Glutamatergic neuron (in vitro differentiated cells): Measurements from ENCODE around the gene KRTAP20-3. TPM values are rescaled to one million over a fixed set of nuclear protein-coding genes. Genes with fewer than 3 reads are reported as not detected.

Source experiments
- DNase-seq: peaks from one replicate; pipeline ENCODE4 v3.0.0; 2022
- H3K27ac Mint-ChIP-seq: one replicate; pipeline ENCODE4 v1.8.0; 2020; ENCODE audit warnings: mild to moderate bottlenecking, mixed read lengths, inconsistent platforms; ENCODE audit not compliant: unreplicated experiment
- H3K27me3 Mint-ChIP-seq: one replicate; pipeline ENCODE4 v1.8.0; 2020; ENCODE audit warnings: mild to moderate bottlenecking, moderate library complexity, mixed read lengths, inconsistent platforms; ENCODE audit not compliant: unreplicated experiment
- H3K36me3 Mint-ChIP-seq: one replicate; pipeline ENCODE4 v1.8.0; 2020; ENCODE audit warnings: mild to moderate bottlenecking, mixed read lengths, inconsistent platforms; ENCODE audit not compliant: unreplicated experiment
- H3K4me1 Mint-ChIP-seq: one replicate; pipeline ENCODE4 v1.8.0; 2020; ENCODE audit warnings: mild to moderate bottlenecking, low read depth, mixed read lengths, inconsistent platforms; ENCODE audit not compliant: unreplicated experiment
- H3K4me3 Mint-ChIP-seq: one replicate; pipeline ENCODE4 v1.8.0; 2020; ENCODE audit warnings: mild to moderate bottlenecking, mixed read lengths, inconsistent platforms; ENCODE audit not compliant: unreplicated experiment
- H3K9me3 Mint-ChIP-seq: one replicate; pipeline ENCODE4 v1.8.0; 2020; ENCODE audit warnings: mild to moderate bottlenecking, moderate library complexity, mixed read lengths, inconsistent platforms; ENCODE audit not compliant: unreplicated experiment
- CTCF ChIP-seq: fragments of 200-600 bp; sonication (generic); IDR thresholded peaks from one replicate; pipeline ENCODE4 v1.5.0; 2021; ENCODE audit not compliant: partially characterized antibody, unreplicated experiment
- total RNA-seq: library from RNA; stranded (reverse); fragmentation: NEBNext Ultra II Directional; extraction: Animal tissue kit (Norgen Biotek cat#: 25700); gene quantifications from one replicate; pipeline ENCODE4 v1.2.1, GENCODE V29; 2021; ENCODE audit not compliant: unreplicated experiment

The KRTAP20-3 gene
- total RNA-seq, 1 donor from 2014 or later = not detected

GRCh38 chr21:30623362-30623761, 19.3 kb upstream of the KRTAP20-3 start:
- no peak overlapping the region for H3K27ac Mint-ChIP-seq
- peaks cover 2% of the 10 kb centered on the region for H3K27me3 Mint-ChIP-seq
- no peak for TF ChIP-seq CTCF
- no peak overlapping the region for H3K4me3 Mint-ChIP-seq
- H3K9me3 Mint-ChIP-seq = peaks cover 2% of the 10 kb centered on the region
- no peak for DNase-seq
- H3K36me3 Mint-ChIP-seq = peaks cover 15% of the 10 kb centered on the region
- H3K4me1 Mint-ChIP-seq = no peaks in the 10 kb centered on the region

- peaks cover 2% of the 10 kb centered on the region for H3K27me3 Mint-ChIP-seq
- DNase-seq = no peak
- H3K36me3 Mint-ChIP-seq = peaks cover 15% of the 10 kb centered on the region
- H3K4me3 Mint-ChIP-seq = no peak overlapping the region
- H3K27ac Mint-ChIP-seq = no peak overlapping the region
- no peaks in the 10 kb centered on the region for H3K4me1 Mint-ChIP-seq
- peaks cover 2% of the 10 kb centered on the region for H3K9me3 Mint-ChIP-seq
- no peak for TF ChIP-seq CTCF
Measured at GRCh38 chr21:30625449-30626165, 17.1 kb upstream of the KRTAP20-3 start.

GRCh38 chr21:30628109-30628508, 14.6 kb upstream of the KRTAP20-3 start:
- Mint-ChIP-seq H3K27ac (no peak overlapping the region), H3K36me3 (peaks cover 15% of the 10 kb centered on the region), H3K4me3 (no peak overlapping the region), H3K27me3 (peaks cover 2% of the 10 kb centered on the region), H3K9me3 (peaks cover 2% of the 10 kb centered on the region), H3K4me1 (no peaks in the 10 kb centered on the region)
- no peak for TF ChIP-seq CTCF
- no peak for DNase-seq

- H3K36me3 Mint-ChIP-seq = peaks cover 14% of the 10 kb centered on the region
- TF ChIP-seq CTCF = no peak
- no peak overlapping the region for H3K27ac Mint-ChIP-seq
- H3K9me3 Mint-ChIP-seq = peaks cover 2% of the 10 kb centered on the region
- DNase-seq = no peak
- no peaks in the 10 kb centered on the region for H3K4me1 Mint-ChIP-seq
- H3K4me3 Mint-ChIP-seq = no peak overlapping the region
- H3K27me3 Mint-ChIP-seq = peaks cover 2% of the 10 kb centered on the region
Measured at GRCh38 chr21:30629200-30629599, 13.5 kb upstream of the KRTAP20-3 start.

GRCh38 chr21:30634906-30635305, 7.8 kb upstream of the KRTAP20-3 start, which contains the start of gene KRTAP20-2:
TSS of gene KRTAP20-2 (plus strand) at chr21:30635206. CDS start at chr21:30635264, 58 bp downstream.
- no peak within 1 kb of the TSS for H3K4me3 Mint-ChIP-seq
- H3K27ac Mint-ChIP-seq = no peak within 1 kb of the TSS
- H3K36me3 Mint-ChIP-seq = no peaks in the 10 kb centered on the region
- H3K4me1 Mint-ChIP-seq = no peaks in the 10 kb centered on the region
- no peaks in the 10 kb centered on the region for H3K27me3 Mint-ChIP-seq
- DNase-seq = no peak
- no peaks in the 10 kb centered on the region for H3K9me3 Mint-ChIP-seq
- TF ChIP-seq CTCF = no peak
